SIG-M5 (cell line): ENCODE measurements around the gene PDHX.
"Not testable (repeated sequence)": the region's sequence is repeated elsewhere in the genome, so short reads cannot be mapped to it uniquely, and the experiment has no call there.

Experiments
- DNase-seq: peaks from one replicate; lab custom pipeline; 2025; lab: John Stamatoyannopoulos, UW

Gene PDHX

GRCh38 chr11:34916015-34916842 lies at the start of gene PDHX, which contains the start of gene APIP:
PDHX (plus strand) TSS chr11:34916618; CDS start chr11:34916656, 38 bp downstream.
APIP (minus strand) TSS chr11:34916379; CDS start chr11:34916284, 95 bp downstream.
- DNase-seq, result peak; percentile 55

- no peak for DNase-seq
Measured at GRCh38 chr11:34869425-34869824, 47.0 kb upstream of the PDHX start.

- DNase-seq, result no peak
Measured at GRCh38 chr11:34870548-34871196, 45.7 kb upstream of the PDHX start.

- DNase-seq, result no peak
Measured at GRCh38 chr11:34874202-34874601, 42.2 kb upstream of the PDHX start.

GRCh38 chr11:34877375-34877975 lies 38.9 kb upstream of the PDHX start:
- no peak for DNase-seq

GRCh38 chr11:34881900-34882299 lies 34.5 kb upstream of the PDHX start:
- DNase-seq, result no peak

GRCh38 chr11:34886609-34887008 lies 29.8 kb upstream of the PDHX start:
- no peak for DNase-seq

GRCh38 chr11:34887260-34887659 lies 29.2 kb upstream of the PDHX start:
- DNase-seq, result no peak

GRCh38 chr11:34890089-34890488 lies 26.3 kb upstream of the PDHX start:
- no peak for DNase-seq

- no peak for DNase-seq
Measured at GRCh38 chr11:34890812-34891211, 25.6 kb upstream of the PDHX start.

GRCh38 chr11:34891611-34892010 lies 24.8 kb upstream of the PDHX start:
- DNase-seq, result no peak

- DNase-seq, result no peak
Measured at GRCh38 chr11:34893416-34893815, 23.0 kb upstream of the PDHX start.

- not testable (repeated sequence) for DNase-seq
Measured at GRCh38 chr11:34896191-34896590, 20.2 kb upstream of the PDHX start.

GRCh38 chr11:34897171-34897870 lies 19.1 kb upstream of the PDHX start:
- no peak for DNase-seq

- no peak for DNase-seq
Measured at GRCh38 chr11:34898474-34898873, 17.9 kb upstream of the PDHX start.

GRCh38 chr11:34899633-34900016 lies 16.8 kb upstream of the PDHX start:
- DNase-seq, result no peak

GRCh38 chr11:34904421-34904955 lies 11.9 kb upstream of the PDHX start:
- DNase-seq, result no peak

GRCh38 chr11:34905666-34906065 lies 10.8 kb upstream of the PDHX start:
- DNase-seq, result no peak

- no peak for DNase-seq
Measured at GRCh38 chr11:34907934-34908593, 8.4 kb upstream of the PDHX start.

GRCh38 chr11:34909415-34909814 lies 7.0 kb upstream of the PDHX start:
- DNase-seq, result no peak

- no peak for DNase-seq
Measured at GRCh38 chr11:34909955-34910354, 6.5 kb upstream of the PDHX start.

GRCh38 chr11:34910817-34911216 lies 5.6 kb upstream of the PDHX start:
- DNase-seq, result no peak
